Fibroblast of lung (primary cell): ENCODE results near the gene COPZ2. TPM values are rescaled to one million over a fixed set of nuclear protein-coding genes. Genes with fewer than 3 reads are reported as not detected.

ENCODE experiments used
- DNase-seq, 2 donors: peaks; one replicate each; pipeline versions ENCODE4 v3.0.0 to v3.0.0-alpha.2; 2010; ENCODE audit warnings: low read depth in 2 of 2
- H2AFZ ChIP-seq: 2 replicates; pipeline ENCODE4 v1.5.1; 2012; ENCODE audit warnings: low read length, control low read depth, inconsistent platforms
- H3K27ac ChIP-seq: 2 replicates; pipeline ENCODE4 v1.5.1; 2011; ENCODE audit warnings: low read length, control low read depth; ENCODE audit not compliant: insufficient read depth
- H3K27me3 ChIP-seq: 2 replicates; pipeline ENCODE4 v1.5.1; 2011; ENCODE audit warnings: mild to moderate bottlenecking, low read length; ENCODE audit not compliant: control insufficient read depth, insufficient read depth
- H3K36me3 ChIP-seq: 2 replicates; pipeline ENCODE4 v1.5.1; 2011; ENCODE audit warnings: low read length; ENCODE audit not compliant: control insufficient read depth, insufficient read depth
- H3K4me1 ChIP-seq: 2 replicates; pipeline ENCODE4 v1.5.1; 2011; ENCODE audit warnings: low read length; ENCODE audit not compliant: control insufficient read depth, insufficient read depth; ENCODE audit errors: extremely low read depth
- H3K4me2 ChIP-seq: 2 replicates; pipeline ENCODE4 v1.5.1; 2011; ENCODE audit warnings: low read length, control low read depth; ENCODE audit not compliant: insufficient read depth; ENCODE audit errors: extremely low read depth
- H3K4me3 ChIP-seq, 4 experiments: fragments of 200-600 bp in 1 of 4; sonication (generic) in 1 of 4; replicated peaks in 1 of 4; 2 replicates each; pipeline ENCODE4 v1.5.1; 2011 to 2016; ENCODE audit warnings: low read length in 4 of 4, low read depth in 3 of 4, mild to moderate bottlenecking in 3 of 4, control low read depth in 2 of 4, inconsistent platforms in 1 of 4, mixed read lengths in 1 of 4; ENCODE audit not compliant: insufficient read depth in 1 of 4; ENCODE audit errors: control extremely low read depth in 1 of 4
- H3K79me2 ChIP-seq: 2 replicates; pipeline ENCODE4 v1.5.1; 2012; ENCODE audit warnings: mild to moderate bottlenecking, low read length, inconsistent platforms; ENCODE audit not compliant: control insufficient read depth, insufficient read depth
- H3K9ac ChIP-seq: 2 replicates; pipeline ENCODE4 v1.5.1; 2011; ENCODE audit warnings: mild to moderate bottlenecking, low read length, control low read depth; ENCODE audit not compliant: insufficient read depth
- H3K9me3 ChIP-seq: 2 replicates; pipeline ENCODE4 v1.5.1; 2012; ENCODE audit warnings: low read depth, low read length; ENCODE audit not compliant: control insufficient read depth, insufficient read depth
- H4K20me1 ChIP-seq: 2 replicates; pipeline ENCODE4 v1.5.1; 2011; ENCODE audit warnings: low read length; ENCODE audit not compliant: control insufficient read depth, insufficient read depth; ENCODE audit errors: extremely low read depth
- EZH2 ChIP-seq: IDR thresholded peaks from 2 replicates; pipeline ENCODE4 v1.5.1; 2012; ENCODE audit warnings: low read length, control low read depth, mild to moderate bottlenecking; ENCODE audit errors: missing control alignments
- polyA plus RNA-seq, 2 donors: library from polyadenylated mRNA; depleted of rRNA in 1 of 2; stranded (reverse) in 1 of 2; unstranded in 1 of 2; fragments of >200 nt; gene quantifications; 2 replicates each; pipeline ENCODE4 v1.2.1, GENCODE V29; 2011 to 2012; ENCODE audit warnings: missing spikeins in 1 of 2
- total RNA-seq: library from RNA; depleted of rRNA; stranded (reverse); fragments of >200 nt; gene quantifications from 2 replicates; pipeline ENCODE4 v1.2.1, GENCODE V29; 2014
- TF ChIP-seq, protein P1 (sequence below), 2 donors: IDR thresholded peaks in 1 of 2; conservative IDR thresholded peaks in 1 of 2; 1 replicate in 1 of 2; 2 replicates in 1 of 2; pipeline ENCODE4 v1.5.1; 2011 to 2012; ENCODE audit warnings: low read length in 2 of 2, control low read depth in 1 of 2, inconsistent platforms in 1 of 2, low read depth in 1 of 2, mild to moderate bottlenecking in 1 of 2

COPZ2 gene
- total and polyA plus RNA-seq, 2 donors (not counting 1 experiment from before 2014, with no cell fraction given), result 63.1 to 97.9 TPM

DNA sequence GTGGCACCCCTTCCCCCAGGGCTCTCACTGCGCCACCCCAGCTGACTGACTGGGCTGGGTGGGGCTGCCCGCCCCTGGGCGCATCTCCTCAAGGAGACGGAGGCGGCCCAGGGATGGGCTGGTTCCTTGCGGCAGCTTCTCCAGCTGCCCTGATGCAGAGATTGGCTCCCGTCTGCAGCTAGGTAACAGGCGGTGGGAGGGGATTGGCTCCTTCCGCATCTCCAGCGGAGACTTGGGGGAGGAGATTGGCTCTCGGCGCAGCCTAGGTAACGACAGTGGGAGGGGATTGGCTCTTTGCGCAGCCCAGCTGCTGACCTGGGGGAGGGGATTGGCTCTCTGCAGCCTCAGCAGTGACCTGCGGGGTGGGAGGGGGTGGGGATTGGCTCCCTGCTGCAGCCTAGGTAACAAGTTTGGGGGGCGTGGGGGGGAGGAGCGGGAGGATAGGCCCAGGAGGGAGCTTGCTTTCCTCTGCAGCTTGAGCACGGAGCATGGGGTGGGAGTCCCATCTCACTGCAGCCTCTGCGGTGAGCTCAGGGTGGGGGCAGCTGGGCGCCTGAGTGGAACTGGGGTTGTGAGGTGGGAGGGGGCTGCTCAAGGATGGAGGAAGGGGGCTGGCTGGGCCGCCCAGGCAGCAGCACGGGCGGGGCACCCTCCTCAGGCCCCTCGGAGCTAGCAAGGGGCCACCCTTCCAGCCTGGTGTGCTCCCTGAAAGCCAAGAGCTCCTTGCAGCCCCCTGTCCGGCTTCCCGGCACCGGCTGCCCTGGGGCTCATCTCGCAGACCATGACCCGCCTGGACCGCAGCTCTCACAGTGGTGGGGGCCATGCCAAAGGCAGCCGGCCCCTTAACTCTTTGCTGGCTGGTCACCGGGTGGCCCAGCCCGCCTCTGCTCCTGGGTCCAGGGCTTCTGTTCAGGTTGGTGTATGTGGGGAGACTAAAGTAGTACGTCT lies 16.9 kb upstream of the COPZ2 start:
- peaks cover 39% of the 10 kb centered on the region for H3K79me2 ChIP-seq
- TF ChIP-seq EZH2, result no peak
- TF ChIP-seq, protein P1, sequence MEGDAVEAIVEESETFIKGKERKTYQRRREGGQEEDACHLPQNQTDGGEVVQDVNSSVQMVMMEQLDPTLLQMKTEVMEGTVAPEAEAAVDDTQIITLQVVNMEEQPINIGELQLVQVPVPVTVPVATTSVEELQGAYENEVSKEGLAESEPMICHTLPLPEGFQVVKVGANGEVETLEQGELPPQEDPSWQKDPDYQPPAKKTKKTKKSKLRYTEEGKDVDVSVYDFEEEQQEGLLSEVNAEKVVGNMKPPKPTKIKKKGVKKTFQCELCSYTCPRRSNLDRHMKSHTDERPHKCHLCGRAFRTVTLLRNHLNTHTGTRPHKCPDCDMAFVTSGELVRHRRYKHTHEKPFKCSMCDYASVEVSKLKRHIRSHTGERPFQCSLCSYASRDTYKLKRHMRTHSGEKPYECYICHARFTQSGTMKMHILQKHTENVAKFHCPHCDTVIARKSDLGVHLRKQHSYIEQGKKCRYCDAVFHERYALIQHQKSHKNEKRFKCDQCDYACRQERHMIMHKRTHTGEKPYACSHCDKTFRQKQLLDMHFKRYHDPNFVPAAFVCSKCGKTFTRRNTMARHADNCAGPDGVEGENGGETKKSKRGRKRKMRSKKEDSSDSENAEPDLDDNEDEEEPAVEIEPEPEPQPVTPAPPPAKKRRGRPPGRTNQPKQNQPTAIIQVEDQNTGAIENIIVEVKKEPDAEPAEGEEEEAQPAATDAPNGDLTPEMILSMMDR (conservative IDR thresholded peaks at IDR 0.05 in 1 of 2, IDR thresholded peaks at IDR 0.05 in 1 of 2; ENCODE audit: low read depth in 1 of 2, low read length in 2 of 2), result no peak
- no peaks in the 10 kb centered on the region for H3K9me3 ChIP-seq
- H3K27me3 ChIP-seq, result no peaks in the 10 kb centered on the region
- peaks cover 25% of the 10 kb centered on the region for H3K36me3 ChIP-seq
- peaks cover 34% of the 10 kb centered on the region for H3K4me1 ChIP-seq
- peak; percentile 84 to 86 for DNase-seq
- H3K4me2 ChIP-seq, result peak overlapping the region; percentile 60
- peak overlapping the region; percentile 26 for H3K9ac ChIP-seq
- no peak overlapping the region for H2AFZ ChIP-seq
- no peaks in the 10 kb centered on the region for H4K20me1 ChIP-seq
- H3K27ac ChIP-seq, result no peak overlapping the region
- peak overlapping the region in 2 of 4 experiments; percentile 69 to 93 for H3K4me3 ChIP-seq

DNA sequence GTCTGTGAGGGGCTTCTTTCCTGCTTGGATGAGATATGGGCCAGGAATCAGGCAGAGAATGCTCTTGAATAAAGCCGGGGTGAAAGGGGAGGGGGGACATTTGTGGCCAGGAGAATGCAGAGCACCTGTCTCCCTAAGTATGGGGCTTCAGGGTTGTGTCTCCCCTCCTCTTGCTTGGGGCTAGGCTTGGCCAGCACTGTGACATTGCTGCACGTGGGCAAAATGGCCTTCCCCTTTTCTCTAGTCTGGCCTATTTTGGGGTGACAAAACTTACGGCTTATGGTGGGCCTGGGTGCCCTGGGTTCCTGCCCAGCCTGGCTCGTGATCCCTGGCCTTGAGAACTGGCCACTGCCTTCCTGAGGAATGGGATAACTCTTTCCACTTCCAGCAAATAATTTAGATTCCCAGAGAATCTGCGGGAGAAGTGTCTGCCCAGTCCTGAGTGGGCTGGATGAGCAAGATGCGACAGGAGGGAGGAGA lies 16.2 kb upstream of the COPZ2 start:
- Histone ChIP-seq H3K4me3 (peak overlapping the region in 2 of 4 experiments; percentile 69 to 93), H2AFZ (no peak overlapping the region), H3K36me3 (peaks cover 18% of the 10 kb centered on the region), H3K79me2 (peaks cover 44% of the 10 kb centered on the region), H3K27ac (no peak overlapping the region), H3K9ac (peak overlapping the region; percentile 26), H3K4me2 (peak overlapping the region; percentile 60), H3K27me3 (no peaks in the 10 kb centered on the region), H4K20me1 (no peaks in the 10 kb centered on the region), H3K4me1 (peaks cover 34% of the 10 kb centered on the region), H3K9me3 (no peaks in the 10 kb centered on the region)
- no peak for DNase-seq
- TF ChIP-seq, protein P1 (conservative IDR thresholded peaks at IDR 0.05 in 1 of 2, IDR thresholded peaks at IDR 0.05 in 1 of 2; ENCODE audit: low read depth in 1 of 2, low read length in 2 of 2), result no peak
- no peak for TF ChIP-seq EZH2

DNA sequence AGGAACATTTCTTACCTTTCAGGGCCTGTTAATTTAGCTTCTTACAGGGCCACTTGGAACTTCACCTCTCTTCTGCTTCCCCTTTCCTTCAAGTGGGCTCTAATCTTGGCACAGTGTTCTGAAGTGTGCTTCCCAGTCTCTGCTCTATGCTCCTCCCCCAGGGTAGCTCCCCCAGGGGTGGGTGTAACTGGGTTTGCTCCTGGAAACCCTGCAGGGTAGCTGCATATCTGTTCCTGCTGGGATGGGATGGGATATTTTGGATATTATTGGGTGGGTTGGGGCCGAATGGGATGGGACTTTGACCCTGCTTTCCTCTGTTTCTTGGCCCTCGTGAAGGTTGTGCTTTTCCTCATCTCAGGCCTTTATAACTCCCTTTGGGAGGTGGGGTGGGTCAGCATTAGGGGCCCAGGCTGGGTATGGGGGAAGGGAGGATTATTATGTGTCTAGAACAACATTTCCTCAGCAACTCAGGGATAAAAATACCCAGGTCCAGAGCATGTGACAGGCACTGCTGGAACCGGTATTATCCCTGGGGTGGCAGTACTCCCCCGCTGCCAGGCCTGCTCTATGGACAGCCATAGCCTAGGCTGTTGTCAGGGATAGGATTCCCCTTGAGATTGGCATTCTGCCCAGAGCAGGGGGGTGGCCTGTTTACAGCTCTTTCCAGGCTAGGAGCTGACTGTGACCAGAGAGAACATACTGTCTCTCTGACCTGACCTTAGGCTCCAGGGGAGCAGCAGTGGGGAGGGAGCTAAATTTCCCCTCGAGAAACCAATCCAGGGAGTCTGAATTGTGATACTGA lies 15.6 kb upstream of the COPZ2 start:
- Histone ChIP-seq H3K9ac (peak overlapping the region; percentile 7), H3K4me3 (peak overlapping the region in 2 of 4 experiments; percentile 69 to 93), H3K27ac (peak overlapping the region; percentile 49), H3K79me2 (peaks cover 44% of the 10 kb centered on the region), H3K4me1 (peaks cover 34% of the 10 kb centered on the region), H3K9me3 (no peaks in the 10 kb centered on the region), H3K36me3 (peaks cover 14% of the 10 kb centered on the region), H4K20me1 (no peaks in the 10 kb centered on the region), H3K4me2 (peak overlapping the region; percentile 61), H3K27me3 (no peaks in the 10 kb centered on the region), H2AFZ (no peak overlapping the region)
- TF ChIP-seq, protein P1 (conservative IDR thresholded peaks at IDR 0.05 in 1 of 2, IDR thresholded peaks at IDR 0.05 in 1 of 2; ENCODE audit: low read depth in 1 of 2, low read length in 2 of 2), result no peak
- TF ChIP-seq EZH2, result no peak
- peak in 1 of 2 donors; percentile 47 for DNase-seq
